ENCODE data around the gene PUS3. TPM values are rescaled to one million over a fixed set of nuclear protein-coding genes. Genes with fewer than 3 reads are reported as not detected.

PUS3 gene
- polyA plus RNA-seq, 1 donor: 16.2 TPM

DNA sequence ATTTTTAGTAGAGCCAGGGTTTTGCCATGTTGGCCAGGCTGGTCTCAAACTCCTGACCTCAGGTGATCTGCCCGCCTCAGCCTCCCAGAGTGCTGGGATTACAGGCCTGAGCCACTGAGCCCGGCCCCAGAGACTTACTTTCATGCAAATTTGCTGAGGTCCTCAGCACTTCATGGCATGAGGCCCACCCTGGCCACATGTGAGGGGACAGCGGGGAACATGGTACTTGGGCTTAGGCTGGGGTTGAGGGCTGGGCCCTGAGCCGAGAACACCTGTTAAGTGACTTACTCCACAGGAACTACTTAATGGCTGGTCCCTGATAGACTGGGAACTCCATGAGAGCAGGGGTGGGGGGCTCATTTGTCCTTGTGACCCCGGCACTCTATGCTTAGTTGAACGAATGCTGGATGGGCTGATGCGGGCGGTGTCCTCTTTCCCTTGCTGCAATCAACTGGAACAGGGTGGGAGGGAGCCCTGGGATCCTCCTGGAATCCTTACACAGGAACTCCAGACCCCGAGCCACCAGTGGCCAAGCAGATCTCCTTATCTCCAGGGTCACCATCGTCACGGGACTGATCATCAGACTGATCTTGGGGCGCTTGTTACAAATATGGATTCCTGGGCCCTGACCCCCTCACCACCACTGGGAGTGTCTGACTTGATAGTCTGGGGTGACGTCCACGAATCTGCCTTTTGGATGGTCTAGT lies 43.9 kb upstream of the PUS3 start:
- Histone ChIP-seq H3K36me3 (ENCODE audit: control insufficient read depth, insufficient read depth, low read length) (no peaks in the 10 kb centered on the region), H3K27ac (ENCODE audit: low read length) (no peak overlapping the region), H3K4me1 (ENCODE audit: control insufficient read depth, insufficient read depth, low read length) (peaks cover 5% of the 10 kb centered on the region), H3K9me3 (ENCODE audit: control insufficient read depth, low read depth, low read length) (no peaks in the 10 kb centered on the region), H3K4me3 (ENCODE audit: low read length) (no peak overlapping the region), H3K27me3 (ENCODE audit: control insufficient read depth, insufficient read depth, low read length) (no peaks in the 10 kb centered on the region)
- no CpG with 5 or more reads among the region's 14 CpGs for WGBS (ENCODE audit: insufficient coverage, low lambda C conversion rate)
- DNase-seq: no peak

DNA sequence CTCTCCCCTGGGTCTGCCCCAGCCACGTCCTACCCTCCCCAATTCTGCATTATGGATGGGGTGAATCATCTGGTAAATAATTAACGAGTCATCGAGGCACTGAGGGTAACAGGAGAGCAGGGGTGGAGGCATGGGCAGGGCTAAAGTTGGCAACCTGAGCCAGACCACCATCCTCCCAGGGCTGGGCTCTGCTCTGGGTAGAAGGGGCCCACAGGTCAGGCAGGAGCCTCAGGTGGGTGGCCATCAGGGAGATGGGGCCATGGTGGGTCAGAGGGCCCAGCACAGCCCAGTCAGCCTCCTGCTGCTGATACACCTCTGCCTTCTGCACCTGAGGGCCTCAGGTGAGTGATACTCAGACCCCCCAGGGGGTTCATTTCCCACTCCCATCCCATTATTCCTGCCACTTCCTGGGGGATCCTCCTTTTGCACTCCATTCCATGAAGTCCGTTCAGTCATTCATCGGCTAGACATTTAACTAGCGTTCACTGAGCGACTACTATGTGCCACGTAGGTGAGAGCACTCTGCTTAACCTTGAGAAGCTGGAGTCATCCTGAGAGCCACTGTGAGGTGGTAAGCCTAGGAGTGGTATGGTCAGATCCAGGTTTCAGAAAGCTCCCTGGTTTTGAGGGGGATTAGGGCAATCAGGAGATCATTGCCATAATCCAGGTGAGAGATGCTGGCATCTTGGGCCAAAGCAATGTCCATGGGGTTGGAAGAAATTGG lies 43.0 kb upstream of the PUS3 start, which contains the start of gene VSIG10L2:
Gene VSIG10L2 (plus strand): TSS at position 248 of the 724 bp plus-strand sequence. CDS start 12 bp downstream, at position 260.
- Histone ChIP-seq H3K27ac (ENCODE audit: low read length) (no peak within 1 kb of the TSS), H3K36me3 (ENCODE audit: control insufficient read depth, insufficient read depth, low read length) (no peaks in the 10 kb centered on the region), H3K27me3 (ENCODE audit: control insufficient read depth, insufficient read depth, low read length) (no peaks in the 10 kb centered on the region), H3K4me3 (ENCODE audit: low read length) (no peak within 1 kb of the TSS), H3K4me1 (ENCODE audit: control insufficient read depth, insufficient read depth, low read length) (peaks cover 5% of the 10 kb centered on the region), H3K9me3 (ENCODE audit: control insufficient read depth, low read depth, low read length) (no peaks in the 10 kb centered on the region)
- no peak for DNase-seq
- WGBS (ENCODE audit: insufficient coverage, low lambda C conversion rate): no CpG with 5 or more reads among the region's 8 CpGs

DNA sequence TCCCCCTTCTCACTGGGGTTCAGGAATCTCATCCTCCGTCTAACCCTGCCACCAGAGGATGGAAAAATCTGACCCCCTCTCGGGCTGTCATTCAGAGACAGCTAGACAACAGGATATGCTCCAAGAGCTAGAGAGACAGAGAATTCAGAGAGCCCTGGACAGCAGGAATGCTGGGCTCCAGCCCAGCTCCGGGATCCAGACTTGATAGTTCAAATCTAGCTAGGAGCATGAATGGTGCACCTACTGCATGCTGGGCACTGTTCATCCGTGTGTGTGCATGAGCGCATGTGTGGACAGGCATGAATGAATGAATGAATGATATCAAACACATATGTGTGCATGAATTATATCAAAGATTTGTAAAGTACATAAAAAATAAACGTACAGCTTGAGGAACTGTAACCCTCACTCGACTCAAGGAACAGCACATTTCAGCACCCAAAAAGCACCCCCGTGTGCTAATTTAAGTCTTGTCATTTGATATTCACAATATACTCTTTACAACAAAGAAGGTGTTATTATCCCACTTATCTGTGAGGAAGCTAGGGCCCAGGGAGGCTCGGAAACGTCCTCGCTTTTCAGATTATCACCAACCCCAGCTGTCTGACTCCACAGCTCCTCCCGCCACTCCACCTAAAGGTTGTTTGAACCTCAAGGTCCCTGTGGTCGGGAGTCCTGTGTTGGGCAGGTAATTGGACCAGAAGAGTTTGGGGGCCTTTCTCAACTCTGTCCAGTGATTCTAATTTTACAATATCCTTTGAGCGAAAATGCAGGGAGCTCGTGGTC lies 42.2 kb upstream of the PUS3 start:
- Histone ChIP-seq H3K4me3 (ENCODE audit: low read length) (no peak overlapping the region), H3K27me3 (ENCODE audit: control insufficient read depth, insufficient read depth, low read length) (no peaks in the 10 kb centered on the region), H3K4me1 (ENCODE audit: control insufficient read depth, insufficient read depth, low read length) (peaks cover 5% of the 10 kb centered on the region), H3K9me3 (ENCODE audit: control insufficient read depth, low read depth, low read length) (no peaks in the 10 kb centered on the region), H3K27ac (ENCODE audit: low read length) (no peak overlapping the region), H3K36me3 (ENCODE audit: control insufficient read depth, insufficient read depth, low read length) (no peaks in the 10 kb centered on the region)
- no peak for DNase-seq
- no CpG with 5 or more reads among the region's 15 CpGs for WGBS (ENCODE audit: insufficient coverage, low lambda C conversion rate)

- no peak for DNase-seq
- no CpG with 5 or more reads among the region's 13 CpGs for WGBS (ENCODE audit: insufficient coverage, low lambda C conversion rate)
Observed at GRCh38 chr11:125944350-125945010, 41.5 kb upstream of the PUS3 start.

DNA sequence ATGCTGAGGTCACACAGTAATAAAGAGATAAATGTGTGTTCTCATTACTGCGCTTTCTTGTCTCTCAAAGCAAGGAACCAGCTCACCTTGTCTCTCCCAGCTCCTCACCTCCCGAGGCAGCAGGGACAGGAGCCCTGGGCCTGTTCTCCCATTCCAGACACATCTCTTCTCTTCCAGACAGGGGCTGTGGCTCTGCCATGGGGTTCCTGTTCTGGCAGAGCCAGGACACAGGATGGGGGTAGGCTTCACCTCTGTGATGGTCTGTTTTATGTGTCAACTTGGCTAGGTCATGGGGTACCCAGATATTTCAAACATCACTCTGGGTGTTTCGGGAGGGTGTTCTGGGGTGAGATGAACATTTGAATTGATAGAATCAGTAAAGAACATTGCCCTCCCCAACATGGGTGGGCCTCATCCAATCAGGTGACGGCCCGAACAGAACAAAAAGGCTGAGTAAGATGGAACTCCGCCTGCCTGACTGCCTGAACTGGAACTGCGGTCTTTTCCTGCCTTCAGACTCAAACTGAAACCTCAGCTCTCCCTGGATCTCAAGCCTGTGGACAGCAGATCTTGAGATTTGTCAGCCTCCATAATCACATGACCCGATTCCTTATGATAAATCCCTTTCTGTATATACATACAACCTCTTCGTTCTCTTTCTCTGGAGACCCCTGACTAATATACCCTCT lies 40.8 kb upstream of the PUS3 start:
- Histone ChIP-seq H3K9me3 (ENCODE audit: control insufficient read depth, low read depth, low read length) (no peaks in the 10 kb centered on the region), H3K27me3 (ENCODE audit: control insufficient read depth, insufficient read depth, low read length) (no peaks in the 10 kb centered on the region), H3K27ac (ENCODE audit: low read length) (no peak overlapping the region), H3K4me3 (ENCODE audit: low read length) (no peak overlapping the region), H3K36me3 (ENCODE audit: control insufficient read depth, insufficient read depth, low read length) (no peaks in the 10 kb centered on the region), H3K4me1 (ENCODE audit: control insufficient read depth, insufficient read depth, low read length) (peaks cover 5% of the 10 kb centered on the region)
- no peak for DNase-seq
- no CpG with 5 or more reads among the region's 9 CpGs for WGBS (ENCODE audit: insufficient coverage, low lambda C conversion rate)

More at GRCh38 chr11:125944350-125945010, 41.5 kb upstream of the PUS3 start:
- H3K27me3 ChIP-seq (ENCODE audit: control insufficient read depth, insufficient read depth, low read length): no peaks in the 10 kb centered on the region
- no peaks in the 10 kb centered on the region for H3K9me3 ChIP-seq (ENCODE audit: control insufficient read depth, low read depth, low read length)
- no peak overlapping the region for H3K4me3 ChIP-seq (ENCODE audit: low read length)
- H3K36me3 ChIP-seq (ENCODE audit: control insufficient read depth, insufficient read depth, low read length): no peaks in the 10 kb centered on the region
- no peak overlapping the region for H3K27ac ChIP-seq (ENCODE audit: low read length)
- peaks cover 5% of the 10 kb centered on the region for H3K4me1 ChIP-seq (ENCODE audit: control insufficient read depth, insufficient read depth, low read length)

GRCh38 chr11:125942771-125943428 lies 39.9 kb upstream of the PUS3 start:
- Histone ChIP-seq H3K4me1 (ENCODE audit: control insufficient read depth, insufficient read depth, low read length) (peaks cover 5% of the 10 kb centered on the region), H3K36me3 (ENCODE audit: control insufficient read depth, insufficient read depth, low read length) (no peaks in the 10 kb centered on the region), H3K9me3 (ENCODE audit: control insufficient read depth, low read depth, low read length) (no peaks in the 10 kb centered on the region), H3K27ac (ENCODE audit: low read length) (no peak overlapping the region), H3K4me3 (ENCODE audit: low read length) (no peak overlapping the region), H3K27me3 (ENCODE audit: control insufficient read depth, insufficient read depth, low read length) (no peaks in the 10 kb centered on the region)
- WGBS (ENCODE audit: insufficient coverage, low lambda C conversion rate): 100% methylated on average over 1 of the region's 12 CpGs
- DNase-seq: no peak

- DNase-seq: peak; percentile 41 to 46
- Histone ChIP-seq H3K27ac (ENCODE audit: low read length) (no peak overlapping the region), H3K4me1 (ENCODE audit: control insufficient read depth, insufficient read depth, low read length) (peaks cover 5% of the 10 kb centered on the region), H3K4me3 (ENCODE audit: low read length) (no peak overlapping the region), H3K9me3 (ENCODE audit: control insufficient read depth, low read depth, low read length) (no peaks in the 10 kb centered on the region), H3K27me3 (ENCODE audit: control insufficient read depth, insufficient read depth, low read length) (no peaks in the 10 kb centered on the region), H3K36me3 (ENCODE audit: control insufficient read depth, insufficient read depth, low read length) (no peaks in the 10 kb centered on the region)
- 13% methylated on average over 3 of the region's 20 CpGs for WGBS (ENCODE audit: insufficient coverage, low lambda C conversion rate)
Observed at GRCh38 chr11:125941619-125942611, 38.9 kb upstream of the PUS3 start.

DNA sequence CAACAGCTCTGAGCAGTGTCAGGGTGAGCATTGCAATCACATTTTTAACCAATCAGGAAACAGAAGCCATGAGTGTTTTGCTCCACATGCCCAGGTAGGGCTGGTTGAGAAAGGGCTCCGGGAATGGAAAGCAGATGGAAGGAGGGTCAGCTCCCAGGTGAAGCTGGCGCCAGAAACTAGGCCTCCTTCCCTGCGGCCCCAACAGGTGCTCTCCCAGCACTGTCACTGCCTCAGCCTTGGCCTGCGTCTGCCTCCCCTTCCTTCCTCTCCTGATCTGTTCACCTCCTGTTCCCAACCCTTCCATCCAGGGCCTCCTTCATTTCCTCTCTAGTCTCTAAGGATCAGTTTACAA lies 38.2 kb upstream of the PUS3 start:
- WGBS (ENCODE audit: insufficient coverage, low lambda C conversion rate): no CpG with 5 or more reads among the region's 4 CpGs
- H3K4me3 ChIP-seq (ENCODE audit: low read length): no peak overlapping the region
- DNase-seq: no peak

GRCh38 chr11:125940145-125940544 lies 37.1 kb upstream of the PUS3 start:
- H3K27ac ChIP-seq (ENCODE audit: low read length): no peak overlapping the region
- H3K4me3 ChIP-seq (ENCODE audit: low read length): no peak overlapping the region
- DNase-seq: no peak
- H3K36me3 ChIP-seq (ENCODE audit: control insufficient read depth, insufficient read depth, low read length): no peaks in the 10 kb centered on the region
- H3K9me3 ChIP-seq (ENCODE audit: control insufficient read depth, low read depth, low read length): no peaks in the 10 kb centered on the region
- H3K4me1 ChIP-seq (ENCODE audit: control insufficient read depth, insufficient read depth, low read length): peaks cover 5% of the 10 kb centered on the region
- 100% methylated on average over 1 of the region's 4 CpGs for WGBS (ENCODE audit: insufficient coverage, low lambda C conversion rate)
- H3K27me3 ChIP-seq (ENCODE audit: control insufficient read depth, insufficient read depth, low read length): no peaks in the 10 kb centered on the region

More for the DNA sequence above, 38.2 kb upstream of the PUS3 start:
- no peaks in the 10 kb centered on the region for H3K27me3 ChIP-seq (ENCODE audit: control insufficient read depth, insufficient read depth, low read length)
- H3K4me1 ChIP-seq (ENCODE audit: control insufficient read depth, insufficient read depth, low read length): peaks cover 5% of the 10 kb centered on the region
- H3K9me3 ChIP-seq (ENCODE audit: control insufficient read depth, low read depth, low read length): no peaks in the 10 kb centered on the region
- H3K27ac ChIP-seq (ENCODE audit: low read length): no peak overlapping the region
- H3K36me3 ChIP-seq (ENCODE audit: control insufficient read depth, insufficient read depth, low read length): no peaks in the 10 kb centered on the region
